ENCODE data around the gene NKPD1.

GRCh38 chr19:45205810-45206209 lies 45.0 kb upstream of the NKPD1 start:
- TF ChIP-seq, protein P1, sequence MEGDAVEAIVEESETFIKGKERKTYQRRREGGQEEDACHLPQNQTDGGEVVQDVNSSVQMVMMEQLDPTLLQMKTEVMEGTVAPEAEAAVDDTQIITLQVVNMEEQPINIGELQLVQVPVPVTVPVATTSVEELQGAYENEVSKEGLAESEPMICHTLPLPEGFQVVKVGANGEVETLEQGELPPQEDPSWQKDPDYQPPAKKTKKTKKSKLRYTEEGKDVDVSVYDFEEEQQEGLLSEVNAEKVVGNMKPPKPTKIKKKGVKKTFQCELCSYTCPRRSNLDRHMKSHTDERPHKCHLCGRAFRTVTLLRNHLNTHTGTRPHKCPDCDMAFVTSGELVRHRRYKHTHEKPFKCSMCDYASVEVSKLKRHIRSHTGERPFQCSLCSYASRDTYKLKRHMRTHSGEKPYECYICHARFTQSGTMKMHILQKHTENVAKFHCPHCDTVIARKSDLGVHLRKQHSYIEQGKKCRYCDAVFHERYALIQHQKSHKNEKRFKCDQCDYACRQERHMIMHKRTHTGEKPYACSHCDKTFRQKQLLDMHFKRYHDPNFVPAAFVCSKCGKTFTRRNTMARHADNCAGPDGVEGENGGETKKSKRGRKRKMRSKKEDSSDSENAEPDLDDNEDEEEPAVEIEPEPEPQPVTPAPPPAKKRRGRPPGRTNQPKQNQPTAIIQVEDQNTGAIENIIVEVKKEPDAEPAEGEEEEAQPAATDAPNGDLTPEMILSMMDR (IDR thresholded peaks at IDR 0.05): no peak
- TF ChIP-seq POLR2AphosphoS5 (IDR thresholded peaks at IDR 0.05): no peak

Data from prostate gland (tissue), 2 donors.